Stimulated activated CD4-positive, alpha-beta T cell treated with anti-CD3 and anti-CD28 coated beads, Interleukin-15, amount 100 ng/mL, for 24 hours (primary cell): ENCODE results near the gene GIGYF2.
"Not testable (repeated sequence)": the region's sequence is repeated elsewhere in the genome, so short reads cannot be mapped to it uniquely, and the experiment has no call there.

Experiments used
- DNase-seq: peaks from one replicate; pipeline ENCODE4 v3.0.0-alpha.2; 2020

GIGYF2 gene

GRCh38 chr2:232688201-232688600, 8.9 kb upstream of the GIGYF2 start:
- DNase-seq: no peak

GRCh38 chr2:232689152-232689910, 7.8 kb upstream of the GIGYF2 start:
- DNase-seq: no peak

DNA sequence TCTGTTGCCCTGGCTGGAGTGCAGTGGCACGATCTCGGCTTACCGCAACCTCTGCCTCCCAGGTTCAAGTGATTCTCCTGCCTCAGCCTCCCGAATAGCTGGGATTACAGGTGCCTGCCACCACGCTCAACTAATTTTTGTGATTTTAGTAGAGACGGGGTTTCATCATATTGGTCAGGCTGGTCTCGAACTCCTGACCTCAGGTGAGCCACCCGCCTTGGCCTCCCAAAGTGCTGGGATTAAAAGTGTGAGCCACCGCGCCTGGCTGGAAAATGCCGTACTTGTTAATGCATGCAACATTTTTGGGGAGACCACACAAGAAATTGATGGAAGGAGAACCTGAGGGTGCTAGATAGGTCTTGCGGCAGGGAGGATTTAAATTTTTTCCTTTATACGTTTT, 6.0 kb upstream of the GIGYF2 start:
- DNase-seq: not testable (repeated sequence)

GRCh38 chr2:232693344-232693743, 3.8 kb upstream of the GIGYF2 start:
- no peak for DNase-seq

DNA sequence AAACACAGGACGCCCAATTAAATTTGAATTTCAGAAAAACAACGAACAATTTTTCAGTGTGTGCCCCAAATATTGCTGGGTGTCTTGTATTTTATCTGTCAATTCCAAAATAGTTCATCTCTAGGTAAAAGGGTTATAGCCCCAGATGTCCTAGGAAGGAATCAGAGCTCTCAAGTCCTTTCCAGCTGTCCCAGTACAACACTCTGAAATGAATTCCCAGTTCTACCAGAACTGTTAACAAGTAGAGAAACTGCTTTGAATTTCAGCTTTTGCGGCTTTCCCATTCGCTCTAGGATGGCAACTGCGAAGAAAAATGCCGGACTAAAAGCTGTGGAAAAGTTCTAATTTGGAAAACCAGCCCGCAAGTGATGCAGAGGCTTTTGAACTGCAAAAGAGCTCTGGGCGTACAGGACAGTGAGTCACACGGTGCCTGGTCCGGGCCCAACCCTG, 497 bp upstream of the GIGYF2 start:
- no peak for DNase-seq

DNA sequence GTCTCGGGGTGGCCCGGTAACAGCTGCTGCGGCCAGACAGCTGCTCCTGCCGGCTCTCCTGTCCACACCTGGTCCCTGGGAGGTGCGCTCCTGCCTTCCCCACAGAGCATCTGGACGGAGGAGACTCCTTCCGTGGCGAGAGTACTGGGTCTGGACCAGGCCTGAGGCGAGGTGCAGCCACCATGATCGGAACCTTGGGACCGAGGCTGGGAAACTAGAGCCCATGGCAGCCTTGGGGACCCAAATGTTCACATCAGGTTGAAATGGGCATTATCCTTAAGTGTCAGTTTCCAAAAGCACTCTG, 628 bp downstream of the GIGYF2 start:
- no peak for DNase-seq

DNA sequence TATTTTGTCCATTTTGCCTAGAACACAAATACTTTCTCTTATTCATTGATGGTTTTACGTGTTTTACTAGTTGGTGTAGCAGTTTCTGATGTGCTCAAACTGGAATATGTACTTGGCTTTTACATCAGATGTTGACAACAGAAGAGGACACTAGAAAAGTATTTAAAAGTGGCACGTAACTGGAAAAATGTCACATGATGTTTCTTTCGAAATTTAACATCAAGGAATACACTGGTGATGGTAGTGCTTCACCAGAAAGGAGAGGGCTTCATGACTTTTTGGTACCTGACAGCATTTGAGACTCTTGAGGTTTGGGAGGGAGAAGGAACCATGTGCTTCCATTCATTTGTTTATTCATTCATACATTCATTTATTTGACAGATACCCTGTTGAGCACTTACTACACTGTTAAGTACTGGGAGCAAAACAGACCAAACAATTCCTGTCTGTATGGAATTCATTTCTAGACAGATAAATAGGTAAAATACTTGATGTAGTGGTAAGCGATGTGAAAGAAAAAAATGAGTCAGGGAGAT, 1.5 kb downstream of the GIGYF2 start:
- DNase-seq: no peak

- DNase-seq: no peak
Measured at GRCh38 chr2:232699110-232699509, 2.0 kb downstream of the GIGYF2 start.

- DNase-seq: no peak
Measured at GRCh38 chr2:232700154-232700553, 3.0 kb downstream of the GIGYF2 start.

DNA sequence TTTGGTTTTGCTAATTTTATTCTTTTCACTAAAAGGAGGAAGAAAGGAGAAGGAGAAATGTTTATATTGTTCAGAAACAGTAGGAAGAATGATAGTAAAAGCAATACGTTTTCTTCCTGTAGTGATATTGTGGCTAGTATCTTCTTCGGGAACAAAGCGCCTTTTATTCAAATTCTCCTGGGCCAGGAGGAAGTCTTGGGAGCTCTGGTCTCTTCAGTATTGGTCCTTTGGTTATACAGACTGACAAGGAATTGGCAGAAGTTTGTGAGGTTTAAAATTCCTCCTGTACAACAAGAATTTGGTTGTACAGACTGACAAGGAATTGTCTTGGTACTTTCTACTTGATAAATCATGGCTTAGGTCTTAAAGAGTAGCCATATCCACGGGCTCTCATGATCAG, 9.9 kb downstream of the GIGYF2 start:
- DNase-seq: no peak

DNA sequence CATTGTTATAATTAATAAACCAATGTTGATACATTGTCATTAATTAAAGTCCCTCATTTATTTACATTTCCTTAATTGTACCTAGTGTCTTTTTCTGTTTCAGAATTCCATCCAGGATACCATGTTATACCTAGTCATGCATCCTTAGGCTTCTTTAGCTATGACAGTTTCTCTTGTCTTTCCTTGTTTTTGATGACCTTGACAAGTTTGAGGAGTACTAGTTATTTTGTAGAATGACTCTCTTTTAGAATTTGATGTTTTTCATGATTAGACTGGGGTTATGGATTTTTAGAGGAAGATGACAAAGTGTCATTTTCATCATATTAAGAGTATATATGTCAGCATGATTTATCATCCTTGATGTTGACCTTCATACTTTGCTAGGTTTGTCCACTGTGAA, 16.4 kb downstream of the GIGYF2 start:
- DNase-seq: no peak

- no peak for DNase-seq
Measured at GRCh38 chr2:232714969-232715368, 17.8 kb downstream of the GIGYF2 start.

GRCh38 chr2:232720056-232720455, 22.9 kb downstream of the GIGYF2 start:
- DNase-seq: not testable (repeated sequence)

GRCh38 chr2:232721261-232721660, 24.1 kb downstream of the GIGYF2 start:
- no peak for DNase-seq

DNA sequence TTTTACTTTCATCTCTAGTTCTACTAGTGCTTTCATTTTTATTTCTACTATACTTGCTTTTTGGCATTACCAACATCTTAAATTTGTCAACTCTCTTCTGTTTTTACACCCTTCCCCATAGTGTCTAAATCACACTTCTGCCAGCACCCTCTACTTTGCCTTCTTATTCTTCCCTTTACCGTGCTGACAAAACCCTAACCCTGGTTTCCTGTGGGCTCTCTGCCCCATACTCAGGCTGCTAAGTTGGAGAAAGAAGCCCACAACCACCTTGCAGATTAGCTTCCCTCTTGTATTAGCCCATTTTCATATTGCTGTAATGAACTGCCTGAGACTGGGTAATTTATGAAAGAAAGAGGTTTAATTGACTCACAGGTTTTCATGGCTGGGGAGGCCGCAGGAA, 24.8 kb downstream of the GIGYF2 start:
- no peak for DNase-seq

GRCh38 chr2:232723027-232723426, 25.9 kb downstream of the GIGYF2 start:
- no peak for DNase-seq

DNA sequence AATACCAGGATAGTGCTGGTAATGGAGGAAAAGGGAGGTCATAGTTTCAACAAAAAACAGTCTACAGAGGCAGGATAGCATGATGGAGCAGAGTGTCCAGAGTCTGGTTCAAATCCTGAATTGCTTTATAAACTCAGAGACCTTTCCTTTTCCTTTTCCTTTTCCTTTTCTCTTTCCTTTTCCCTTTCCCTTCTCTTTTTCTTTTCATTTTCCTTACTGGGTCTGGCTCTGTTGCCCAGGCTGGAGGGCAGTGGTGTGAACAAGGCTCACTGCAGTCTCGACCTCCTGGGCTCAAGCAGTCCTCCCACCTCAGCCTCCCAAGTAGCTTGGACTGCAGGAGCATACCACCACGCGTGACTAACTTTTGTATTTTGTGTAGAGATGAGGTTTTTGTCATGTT, 31.7 kb downstream of the GIGYF2 start:
- no peak for DNase-seq

DNA sequence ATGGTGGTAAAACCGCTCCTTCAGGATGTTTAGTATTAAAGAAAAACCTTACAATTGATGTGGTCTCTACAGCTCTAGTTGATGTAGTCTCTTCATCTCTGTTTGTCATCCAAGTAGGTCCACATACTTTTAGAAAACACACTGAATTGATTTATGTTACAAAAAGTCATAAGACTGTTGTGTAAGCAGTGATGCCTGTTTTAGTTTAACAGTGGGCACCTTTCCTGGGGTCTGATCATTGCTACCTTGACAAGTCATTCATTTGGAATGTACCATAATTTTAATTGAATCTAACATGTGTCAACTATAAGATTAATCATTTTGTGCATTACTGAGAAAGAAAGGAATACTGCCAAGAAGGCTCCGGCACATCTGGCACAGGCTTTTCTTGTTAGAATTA, 34.3 kb downstream of the GIGYF2 start:
- DNase-seq: no peak

DNA sequence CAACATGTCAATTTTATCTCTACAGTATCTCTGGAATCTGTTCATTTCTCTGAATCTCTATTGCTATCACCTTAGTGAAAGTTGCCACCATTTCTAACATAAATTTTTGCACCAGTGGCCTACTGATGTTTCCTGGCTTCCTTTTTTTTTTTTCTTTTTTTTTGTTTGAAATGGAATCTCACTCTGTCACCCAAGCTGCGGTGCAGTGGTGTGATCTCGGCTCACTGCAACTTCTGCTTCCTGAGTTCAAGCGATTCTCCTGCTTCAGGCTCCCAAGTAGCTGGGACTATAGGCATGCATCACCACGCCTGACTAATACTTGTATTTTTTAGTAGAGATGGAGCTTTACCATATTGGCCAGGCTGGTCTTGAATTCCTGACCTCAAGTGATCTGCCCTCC, 44.2 kb downstream of the GIGYF2 start:
- DNase-seq: no peak

GRCh38 chr2:232741972-232742371, 44.8 kb downstream of the GIGYF2 start:
- DNase-seq: no peak

DNA sequence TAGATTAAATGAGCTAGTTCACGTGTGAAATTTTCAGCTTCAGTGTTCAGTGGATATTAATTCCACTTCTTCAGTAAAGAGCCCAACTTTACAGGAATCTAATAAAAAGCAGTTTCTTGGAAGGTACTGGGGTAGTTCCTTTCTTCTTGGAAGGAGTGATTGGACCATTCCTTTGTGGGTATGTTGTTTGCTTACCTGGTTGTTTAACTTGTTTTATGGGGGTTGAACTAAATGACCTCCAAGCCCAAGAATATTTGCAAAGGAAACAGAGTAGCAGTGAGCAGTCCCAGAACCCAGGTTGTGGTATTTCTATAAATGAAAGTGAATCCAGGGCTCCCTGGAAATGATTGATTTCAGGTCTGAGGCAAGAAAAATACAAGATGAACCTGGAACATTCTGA, 47.8 kb downstream of the GIGYF2 start:
- no peak for DNase-seq

GRCh38 chr2:232748038-232748437, 50.9 kb downstream of the GIGYF2 start:
- DNase-seq: no peak

GRCh38 chr2:232749331-232749730, 52.2 kb downstream of the GIGYF2 start:
- no peak for DNase-seq

DNA sequence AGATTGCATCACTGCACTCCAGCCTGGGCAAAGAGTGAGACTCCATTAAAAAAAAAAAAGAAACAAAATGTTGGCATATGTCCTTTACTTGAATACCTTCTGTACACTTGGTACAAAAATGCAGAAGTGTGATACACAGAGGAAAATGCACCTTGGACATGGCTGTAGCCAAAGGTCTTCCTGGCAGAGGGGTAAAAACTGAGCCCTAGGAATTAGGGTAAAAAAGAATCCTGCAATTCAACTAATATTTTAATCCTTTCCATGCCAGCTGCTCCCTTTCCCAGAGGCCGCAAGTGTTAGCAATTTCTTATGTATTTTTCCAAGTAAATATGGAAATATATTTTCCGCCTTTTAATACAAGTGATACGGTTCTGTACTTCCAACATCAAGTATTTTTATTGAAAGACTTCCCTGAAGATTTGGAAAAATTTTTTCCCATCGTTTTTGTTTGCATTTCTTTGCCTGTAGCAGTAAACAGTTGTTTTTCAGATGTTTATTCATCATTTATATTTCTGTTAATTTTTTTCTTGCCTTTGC, 53.1 kb downstream of the GIGYF2 start:
- DNase-seq: no peak

GRCh38 chr2:232757905-232758304, 60.8 kb downstream of the GIGYF2 start:
- no peak for DNase-seq
